ENCODE data around the gene PCP4.

The PCP4 gene

GRCh38 chr21:39908265-39908923, 41.2 kb downstream of the PCP4 start:
- no peak for DNase-seq
- in situ Hi-C loops (cut with HindIII; ENCODE audit: low pct_ligation_motif_present, low pct_unique_long_range_greater_than_20kb, low sequenced_read_pairs) = no loop called here

- in situ Hi-C loops (cut with HindIII; ENCODE audit: low pct_ligation_motif_present, low pct_unique_long_range_greater_than_20kb, low sequenced_read_pairs) = no loop called here
- peak; percentile 48 for DNase-seq
Observed at GRCh38 chr21:39911286-39912199, 44.3 kb downstream of the PCP4 start.

GRCh38 chr21:39913706-39914305, 46.6 kb downstream of the PCP4 start:
- no peak for DNase-seq
- in situ Hi-C loops (cut with HindIII; ENCODE audit: low pct_ligation_motif_present, low pct_unique_long_range_greater_than_20kb, low sequenced_read_pairs) = no loop called here

DNA sequence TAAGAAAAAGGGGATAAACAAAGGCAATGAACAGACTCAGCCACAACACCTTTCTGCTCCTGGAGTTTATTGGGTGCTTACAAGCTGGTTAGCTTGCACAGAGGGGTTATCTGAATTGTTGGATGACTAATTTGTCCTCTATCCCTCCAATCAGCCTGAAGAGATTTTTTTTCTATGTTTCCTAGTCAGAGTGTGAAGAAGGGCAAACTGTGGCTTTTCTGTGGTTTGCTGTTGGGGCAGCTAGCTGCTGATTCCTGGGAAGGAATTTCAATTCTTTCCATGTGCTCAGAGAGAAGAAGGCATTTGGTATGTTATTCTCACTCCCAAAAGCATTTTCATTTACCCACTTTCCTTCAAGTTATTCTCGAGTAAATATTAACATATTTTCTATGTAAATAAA, 48.6 kb downstream of the PCP4 start:
- DNase-seq = no peak
- in situ Hi-C loops (cut with HindIII; ENCODE audit: low pct_ligation_motif_present, low pct_unique_long_range_greater_than_20kb, low sequenced_read_pairs) = no loop called here

DNA sequence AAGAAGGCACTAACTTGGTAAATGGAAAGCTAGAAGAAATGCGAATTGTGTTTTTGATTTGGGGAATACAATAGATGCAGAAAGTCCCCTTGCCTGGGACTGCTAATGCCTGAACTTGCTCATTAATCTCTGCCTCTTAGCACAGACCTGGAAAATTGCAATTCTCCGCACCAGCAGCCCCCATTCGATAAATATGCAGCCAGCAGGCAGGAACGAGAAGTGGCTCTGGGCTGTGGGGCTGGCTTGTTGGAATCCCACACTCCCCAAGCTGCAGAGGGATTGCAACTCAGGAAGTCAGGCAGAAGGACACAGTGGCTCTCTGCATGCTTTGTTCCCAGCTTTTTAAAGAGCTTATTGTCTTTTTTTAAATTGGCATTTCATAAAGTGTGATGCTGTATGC, 51.3 kb downstream of the PCP4 start:
- no peak for DNase-seq
- in situ Hi-C loops (cut with HindIII; ENCODE audit: low pct_ligation_motif_present, low pct_unique_long_range_greater_than_20kb, low sequenced_read_pairs) = no loop called here

DNA sequence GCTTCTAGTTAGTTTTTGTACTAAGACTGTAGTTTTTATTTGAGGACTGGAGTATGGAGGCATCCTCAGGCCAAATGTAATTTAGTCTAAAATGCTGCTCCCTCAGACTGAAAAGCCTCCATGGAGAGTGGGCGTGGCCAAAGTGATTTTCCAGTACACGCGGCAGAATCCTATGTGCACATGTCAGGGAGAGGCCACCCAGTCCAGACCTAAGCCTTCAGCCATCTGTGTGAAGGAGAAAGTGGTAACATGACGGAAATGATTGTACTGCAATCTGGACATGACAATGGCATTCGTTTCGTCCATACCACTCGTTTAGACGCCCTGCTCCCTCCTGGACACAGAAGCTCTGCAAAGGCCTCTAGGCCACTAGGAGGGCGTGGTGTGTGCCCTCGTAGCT, 56.2 kb downstream of the PCP4 start:
- in situ Hi-C loops (cut with HindIII; ENCODE audit: low pct_ligation_motif_present, low pct_unique_long_range_greater_than_20kb, low sequenced_read_pairs) = no loop called here
- no peak for DNase-seq

- DNase-seq = no peak
- in situ Hi-C loops (cut with HindIII; ENCODE audit: low pct_ligation_motif_present, low pct_unique_long_range_greater_than_20kb, low sequenced_read_pairs) = no loop called here
Observed at GRCh38 chr21:39924577-39925308, 57.5 kb downstream of the PCP4 start.

DNA sequence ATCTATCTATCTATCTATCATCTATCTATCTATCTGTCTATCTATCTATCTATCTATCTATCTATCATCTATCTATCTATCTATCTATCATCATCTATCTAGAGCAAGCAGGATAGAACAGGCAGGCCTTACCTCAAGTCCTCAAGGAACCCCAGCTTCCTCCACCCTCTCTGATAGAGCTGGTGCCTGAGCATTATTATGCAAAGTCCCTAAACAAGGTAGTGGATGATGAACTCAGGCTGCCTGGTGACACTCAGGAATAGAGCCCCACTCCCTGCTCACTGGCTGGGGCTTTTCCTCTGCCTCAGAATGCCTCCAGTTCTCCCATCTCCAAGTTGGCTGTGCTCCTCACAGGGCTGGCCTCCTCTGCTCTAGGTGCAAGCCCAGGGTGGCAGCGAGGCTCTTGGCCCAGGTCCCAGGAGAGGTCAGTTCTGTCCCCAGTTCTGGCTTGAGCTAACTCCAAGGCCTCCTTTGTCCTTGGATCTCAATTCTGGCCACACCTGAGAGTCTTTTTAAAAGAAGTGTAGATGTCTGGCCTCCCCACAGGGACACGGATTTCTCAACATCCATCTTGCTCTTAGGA, 60.2 kb downstream of the PCP4 start:
- in situ Hi-C loops (cut with HindIII; ENCODE audit: low pct_ligation_motif_present, low pct_unique_long_range_greater_than_20kb, low sequenced_read_pairs) = no loop called here
- DNase-seq = no peak

GRCh38 chr21:39932335-39932734, 65.1 kb downstream of the PCP4 start:
- in situ Hi-C loops (cut with HindIII; ENCODE audit: low pct_ligation_motif_present, low pct_unique_long_range_greater_than_20kb, low sequenced_read_pairs) = no loop called here

GRCh38 chr21:39934895-39935294, 67.7 kb downstream of the PCP4 start:
- in situ Hi-C loops (cut with HindIII; ENCODE audit: low pct_ligation_motif_present, low pct_unique_long_range_greater_than_20kb, low sequenced_read_pairs) = no loop called here
- no peak for DNase-seq

More at GRCh38 chr21:39932335-39932734, 65.1 kb downstream of the PCP4 start:
- no peak for DNase-seq

GRCh38 chr21:39935716-39936115, 68.5 kb downstream of the PCP4 start:
- in situ Hi-C loops (cut with HindIII; ENCODE audit: low pct_ligation_motif_present, low pct_unique_long_range_greater_than_20kb, low sequenced_read_pairs) = no loop called here
- no peak for DNase-seq

GRCh38 chr21:39938086-39938625, 70.9 kb downstream of the PCP4 start:
- in situ Hi-C loops (cut with HindIII; ENCODE audit: low pct_ligation_motif_present, low pct_unique_long_range_greater_than_20kb, low sequenced_read_pairs) = no loop called here
- no peak for DNase-seq

GRCh38 chr21:39946199-39946598, 79.0 kb downstream of the PCP4 start:
- in situ Hi-C loops (cut with HindIII; ENCODE audit: low pct_ligation_motif_present, low pct_unique_long_range_greater_than_20kb, low sequenced_read_pairs) = no loop called here
- no peak for DNase-seq

DNA sequence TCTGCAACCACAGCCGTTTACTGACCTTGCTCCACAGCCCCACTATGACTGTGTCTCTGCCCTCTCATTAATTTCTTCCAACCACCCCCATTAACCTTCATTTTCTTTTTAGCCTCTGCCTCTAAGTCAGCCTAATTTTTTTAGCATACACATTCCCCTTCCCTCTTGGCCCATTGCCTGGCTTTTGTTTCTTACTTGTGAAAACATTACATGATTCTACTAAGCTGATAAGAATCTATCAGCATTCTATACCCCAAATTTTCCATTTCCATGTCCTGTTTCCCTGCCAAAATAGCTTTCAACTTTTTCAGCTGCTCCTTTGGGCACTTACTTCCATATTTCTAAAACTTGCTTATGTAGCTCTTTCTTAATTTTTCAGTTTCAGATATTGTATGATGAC, 79.8 kb downstream of the PCP4 start:
- no peak for DNase-seq
- in situ Hi-C loops (cut with HindIII; ENCODE audit: low pct_ligation_motif_present, low pct_unique_long_range_greater_than_20kb, low sequenced_read_pairs) = no loop called here

DNA sequence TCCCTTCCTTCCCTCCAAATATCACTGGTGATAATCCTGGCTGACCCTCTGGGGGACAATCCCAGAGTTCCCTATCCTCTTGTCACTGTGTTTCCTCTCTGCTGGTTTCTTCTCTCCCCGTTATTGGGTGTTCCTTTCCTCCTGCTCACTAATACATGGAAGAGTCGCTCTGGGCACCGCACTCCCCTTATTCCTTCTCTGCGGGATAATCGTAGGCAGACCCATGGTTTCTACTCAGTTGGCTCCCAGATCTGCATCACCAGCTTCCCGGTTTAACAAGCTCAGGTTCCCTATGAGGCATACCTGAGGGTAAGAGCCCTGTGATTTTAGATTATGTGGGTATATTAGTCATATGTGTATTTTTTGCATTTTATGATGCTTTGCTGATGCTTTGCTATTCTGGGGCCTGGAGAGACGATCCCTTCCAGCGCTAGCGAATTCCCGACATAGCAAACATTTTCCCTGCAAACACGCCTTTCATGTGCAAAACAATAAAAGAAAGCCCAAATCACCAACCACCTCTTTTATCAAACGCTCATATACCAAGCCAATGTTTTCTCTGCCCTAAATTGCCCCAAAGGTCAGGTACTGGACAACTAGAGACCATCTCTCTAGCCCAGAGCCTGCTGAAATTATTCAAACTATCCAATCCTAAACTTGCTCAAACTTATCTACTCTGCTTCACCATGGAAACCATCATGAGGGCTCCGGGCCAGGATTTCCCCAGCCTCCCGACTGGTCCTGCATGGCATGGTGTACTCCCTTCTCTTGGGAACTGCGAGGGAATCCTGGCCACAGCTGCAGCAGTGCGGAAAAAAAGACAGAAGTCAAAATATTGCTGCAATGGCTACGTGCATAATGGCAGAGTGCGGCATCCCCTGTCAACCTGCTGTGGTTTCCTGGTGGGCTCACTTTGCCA, 84.2 kb downstream of the PCP4 start:
- DNase-seq = no peak
- in situ Hi-C loops (cut with HindIII; ENCODE audit: low pct_ligation_motif_present, low pct_unique_long_range_greater_than_20kb, low sequenced_read_pairs) = no loop called here

DNA sequence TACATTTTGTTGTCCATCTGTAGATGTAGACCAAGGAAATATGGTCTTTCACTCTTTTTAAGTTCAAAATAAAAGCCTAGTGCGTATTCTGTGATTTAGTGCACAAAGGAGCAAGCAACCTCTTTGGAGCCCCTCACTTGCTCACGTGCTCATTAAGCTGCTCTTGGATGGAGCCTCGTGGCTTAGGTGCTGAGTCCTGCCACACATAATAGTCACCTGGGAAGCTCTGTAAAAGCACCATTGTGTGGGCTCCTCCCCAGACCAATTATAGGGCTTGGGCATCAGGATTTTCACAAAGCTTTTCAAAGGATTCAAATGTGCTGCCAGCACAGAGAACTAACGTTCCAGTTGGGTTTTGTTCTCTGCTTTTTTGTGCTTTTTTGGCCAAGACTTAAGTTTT, 85.0 kb downstream of the PCP4 start:
- in situ Hi-C loops (cut with HindIII; ENCODE audit: low pct_ligation_motif_present, low pct_unique_long_range_greater_than_20kb, low sequenced_read_pairs) = no loop called here
- no peak for DNase-seq

- DNase-seq = no peak
- in situ Hi-C loops (cut with HindIII; ENCODE audit: low pct_ligation_motif_present, low pct_unique_long_range_greater_than_20kb, low sequenced_read_pairs) = no loop called here
Observed at GRCh38 chr21:39954570-39954969, 87.3 kb downstream of the PCP4 start.

All from ACHN (cell line).